IMR-90 (cell line): ENCODE results near the gene WIPI1.
"Not testable (repeated sequence)": the region's sequence is repeated elsewhere in the genome, so short reads cannot be mapped to it uniquely, and the experiment has no call there.

Source experiments
- CTCF ChIP-seq: conservative IDR thresholded peaks from 2 replicates; pipeline ENCODE4 v1.5.1; 2012; ENCODE audit warnings: mild to moderate bottlenecking, low read depth, low read length, improper control_type of control experiment
- FOS ChIP-seq: fragments of 150-350 bp; IDR thresholded peaks from 2 replicates; pipeline ENCODE4 v1.6.1; 2016; ENCODE audit warnings: low read depth, low read length
- MAFK ChIP-seq: IDR thresholded peaks from 2 replicates; pipeline ENCODE4 v1.6.1; 2012; ENCODE audit warnings: low read depth, low read length, improper control_type of control experiment
- RAD21 ChIP-seq: IDR thresholded peaks from 2 replicates; pipeline ENCODE4 v1.6.1; 2012; ENCODE audit warnings: low read length, improper control_type of control experiment
- RCOR1 ChIP-seq: IDR thresholded peaks from 2 replicates; pipeline ENCODE4 v1.6.1; 2012; ENCODE audit warnings: mild to moderate bottlenecking, low read length, improper control_type of control experiment; ENCODE audit not compliant: insufficient replicate concordance
- RFX5 ChIP-seq: IDR thresholded peaks from 2 replicates; pipeline ENCODE4 v1.8.0; 2012; ENCODE audit warnings: low read depth, mild to moderate bottlenecking, low read length, moderate library complexity

- TF ChIP-seq CTCF, FOS, RAD21, RCOR1, MAFK, RFX5: not testable (repeated sequence)
Measured at GRCh38 chr17:68407656-68408055, 49.6 kb downstream of the WIPI1 start.
